HepG2 (cell line): ENCODE data around the gene ZNF540. TPM values are rescaled to one million over a fixed set of nuclear protein-coding genes. Genes with fewer than 3 reads are reported as not detected.

ENCODE experiments used
- CBFB ChIP-seq: sonication (generic); formaldehyde crosslinking; IDR thresholded peaks from 2 replicates; pipeline ENCODE4 v1.4.0; 2020; ENCODE audit warnings: missing genetic modification reagents
- CEBPB ChIP-seq: IDR thresholded peaks from 2 replicates; pipeline ENCODE4 v1.6.1; 2011; ENCODE audit warnings: low read depth, low read length, improper control_type of control experiment, borderline replicate concordance
- DNMT3B ChIP-seq: conservative IDR thresholded peaks from 2 replicates; pipeline ENCODE4 v1.6.1; 2016; ENCODE audit warnings: missing biosample characterization, control low read depth
- HHEX ChIP-seq: IDR thresholded peaks from 2 replicates; pipeline ENCODE4 v1.6.1; 2016; ENCODE audit warnings: control low read depth
- IRX3 ChIP-seq: sonication (generic); formaldehyde crosslinking; IDR thresholded peaks from 2 replicates; pipeline ENCODE4 v1.8.1; 2023; ENCODE audit warnings: mild to moderate bottlenecking, low read depth, missing genetic modification reagents, borderline replicate concordance
- KDM3A ChIP-seq: IDR thresholded peaks from 2 replicates; pipeline ENCODE4 v1.6.1; 2018; ENCODE audit warnings: low read depth, missing compliant biosample characterization
- MYC ChIP-seq: sonication (generic); formaldehyde crosslinking; IDR thresholded peaks from 2 replicates; pipeline ENCODE4 v1.9.0; 2021; ENCODE audit warnings: missing genetic modification reagents, borderline replicate concordance
- PCBP2 ChIP-seq: fragments of 200-400 bp; formaldehyde crosslinking; optimal IDR thresholded peaks from 2 replicates; pipeline ENCODE3; 2018; ENCODE audit warnings: low read length, low read depth; ENCODE audit not compliant: poor library complexity, severe bottlenecking
- PITX1 ChIP-seq: sonication (generic); formaldehyde crosslinking; IDR thresholded peaks from 2 replicates; pipeline ENCODE4 v1.5.1; 2020; ENCODE audit warnings: mild to moderate bottlenecking, missing genetic modification reagents
- TERF1 ChIP-seq: sonication (generic); formaldehyde crosslinking; IDR thresholded peaks from 2 replicates; pipeline ENCODE4 v1.8.0; 2022; ENCODE audit warnings: mild to moderate bottlenecking, missing genetic modification reagents, moderate library complexity
- ZBTB33 ChIP-seq: sonication (generic); formaldehyde crosslinking; IDR thresholded peaks from 2 replicates; pipeline ENCODE4 v1.4.0; 2020; ENCODE audit warnings: missing genetic modification reagents
- ZNF260 ChIP-seq: sonication (generic); formaldehyde crosslinking; IDR thresholded peaks from 2 replicates; pipeline ENCODE4 v1.4.0; 2020; ENCODE audit warnings: missing genetic modification reagents, low read depth, mild to moderate bottlenecking, borderline replicate concordance
- ZNF614 ChIP-seq: IDR thresholded peaks from 2 replicates; pipeline ENCODE4 v1.6.1; 2018; ENCODE audit warnings: missing biosample characterization, missing genetic modification reagents, inconsistent platforms, borderline replicate concordance
- ZNF619 ChIP-seq: sonication (generic); formaldehyde crosslinking; IDR thresholded peaks from 2 replicates; pipeline ENCODE4 v1.4.0; 2020; ENCODE audit warnings: mild to moderate bottlenecking, missing genetic modification reagents
- ZNF713 ChIP-seq: sonication (generic); formaldehyde crosslinking; IDR thresholded peaks from 2 replicates; pipeline ENCODE4 v1.4.0; 2020; ENCODE audit warnings: mild to moderate bottlenecking, missing genetic modification reagents
- polyA plus RNA-seq, 8 experiments: library from polyadenylated mRNA; depleted of rRNA in 3 of 8; stranded (reverse) in 7 of 8; unstranded in 1 of 8; fragments of >200 nt; fragmentation: Illumina TruSeq in 4 of 8; extraction: Trizol in 4 of 8; gene quantifications; 2 replicates each; pipeline versions ENCODE4 v1.2.1 to v1.2.3, GENCODE V29; 2011 to 2016; ENCODE audit warnings: low read depth in 4 of 8, missing spikeins in 1 of 8, mixed read lengths in 1 of 8; ENCODE audit not compliant: insufficient read depth in 1 of 8
- total RNA-seq, 5 experiments: library from RNA; depleted of rRNA; stranded (reverse); fragments of >200 nt; fragmentation: Illumina TruSeq; extraction: Trizol; gene quantifications; 2 replicates each; pipeline ENCODE4 v1.2.3, GENCODE V29; 2016; ENCODE audit warnings: low read depth in 1 of 5
- TF ChIP-seq, protein P1 (sequence below): sonication (generic); formaldehyde crosslinking; IDR thresholded peaks from 2 replicates; pipeline ENCODE4 v1.4.0; 2020; ENCODE audit warnings: mild to moderate bottlenecking, low read depth, missing genetic modification reagents
- TF ChIP-seq, protein P2 (sequence below): sonication (generic); formaldehyde crosslinking; IDR thresholded peaks from 2 replicates; pipeline ENCODE4 v1.9.0; 2021; ENCODE audit warnings: missing genetic modification reagents, borderline replicate concordance
- TF ChIP-seq, protein P3 (sequence below): sonication (generic); formaldehyde crosslinking; IDR thresholded peaks from 2 replicates; pipeline ENCODE4 v1.4.0; 2020; ENCODE audit warnings: missing genetic modification reagents, borderline replicate concordance

The ZNF540 gene
- total and polyA plus RNA-seq, 2 of the 13 experiments (the other 11 are each of a cell fraction or from before 2014, with no cell fraction given) = 0.21 to 0.40 TPM

DNA sequence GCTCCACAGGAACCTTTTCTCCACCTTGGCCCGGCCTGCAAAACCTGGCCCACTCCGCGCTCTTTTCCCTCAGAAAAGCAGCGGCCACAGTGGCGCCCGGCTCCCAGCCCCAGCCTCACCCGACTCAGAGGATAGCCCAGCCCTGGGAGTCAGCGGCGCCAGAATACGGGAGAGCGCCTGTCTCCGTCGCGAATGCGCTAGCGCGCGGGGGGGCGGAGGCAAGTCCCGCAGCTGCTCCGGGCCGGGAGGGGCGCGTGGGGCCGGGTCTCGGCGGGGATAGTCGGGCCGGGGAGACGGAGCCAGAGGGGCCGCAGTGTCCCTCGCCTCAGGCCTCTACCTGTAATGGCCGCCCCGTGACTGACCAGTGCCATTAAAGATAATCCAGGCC, 60.6 kb downstream of the ZNF540 start, which contains the start of gene ZFP30 (continued):
- TF ChIP-seq ZNF614 (CRISPR knock-in tag) = peak; percentile 46; the same call in 1 of the 2 replicates
- TF ChIP-seq TERF1 = no peak
- no peak for TF ChIP-seq PCBP2
- TF ChIP-seq, protein P1, sequence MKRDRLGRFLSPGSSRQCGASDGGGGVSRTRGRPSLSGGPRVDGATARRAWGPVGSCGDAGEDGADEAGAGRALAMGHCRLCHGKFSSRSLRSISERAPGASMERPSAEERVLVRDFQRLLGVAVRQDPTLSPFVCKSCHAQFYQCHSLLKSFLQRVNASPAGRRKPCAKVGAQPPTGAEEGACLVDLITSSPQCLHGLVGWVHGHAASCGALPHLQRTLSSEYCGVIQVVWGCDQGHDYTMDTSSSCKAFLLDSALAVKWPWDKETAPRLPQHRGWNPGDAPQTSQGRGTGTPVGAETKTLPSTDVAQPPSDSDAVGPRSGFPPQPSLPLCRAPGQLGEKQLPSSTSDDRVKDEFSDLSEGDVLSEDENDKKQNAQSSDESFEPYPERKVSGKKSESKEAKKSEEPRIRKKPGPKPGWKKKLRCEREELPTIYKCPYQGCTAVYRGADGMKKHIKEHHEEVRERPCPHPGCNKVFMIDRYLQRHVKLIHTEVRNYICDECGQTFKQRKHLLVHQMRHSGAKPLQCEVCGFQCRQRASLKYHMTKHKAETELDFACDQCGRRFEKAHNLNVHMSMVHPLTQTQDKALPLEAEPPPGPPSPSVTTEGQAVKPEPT (CRISPR knock-in tag) = no peak
- TF ChIP-seq MYC (CRISPR knock-in tag) = no peak
- TF ChIP-seq DNMT3B (CRISPR knock-in tag) = no peak
- TF ChIP-seq ZBTB33 (CRISPR knock-in tag) = no peak
- TF ChIP-seq ZNF619 (CRISPR knock-in tag) = no peak
- no peak for TF ChIP-seq HHEX (CRISPR knock-in tag)
- no peak for TF ChIP-seq KDM3A
- no peak for TF ChIP-seq PITX1
- TF ChIP-seq CEBPB = no peak
- TF ChIP-seq IRX3 (CRISPR knock-in tag) = no peak
- TF ChIP-seq, protein P2, sequence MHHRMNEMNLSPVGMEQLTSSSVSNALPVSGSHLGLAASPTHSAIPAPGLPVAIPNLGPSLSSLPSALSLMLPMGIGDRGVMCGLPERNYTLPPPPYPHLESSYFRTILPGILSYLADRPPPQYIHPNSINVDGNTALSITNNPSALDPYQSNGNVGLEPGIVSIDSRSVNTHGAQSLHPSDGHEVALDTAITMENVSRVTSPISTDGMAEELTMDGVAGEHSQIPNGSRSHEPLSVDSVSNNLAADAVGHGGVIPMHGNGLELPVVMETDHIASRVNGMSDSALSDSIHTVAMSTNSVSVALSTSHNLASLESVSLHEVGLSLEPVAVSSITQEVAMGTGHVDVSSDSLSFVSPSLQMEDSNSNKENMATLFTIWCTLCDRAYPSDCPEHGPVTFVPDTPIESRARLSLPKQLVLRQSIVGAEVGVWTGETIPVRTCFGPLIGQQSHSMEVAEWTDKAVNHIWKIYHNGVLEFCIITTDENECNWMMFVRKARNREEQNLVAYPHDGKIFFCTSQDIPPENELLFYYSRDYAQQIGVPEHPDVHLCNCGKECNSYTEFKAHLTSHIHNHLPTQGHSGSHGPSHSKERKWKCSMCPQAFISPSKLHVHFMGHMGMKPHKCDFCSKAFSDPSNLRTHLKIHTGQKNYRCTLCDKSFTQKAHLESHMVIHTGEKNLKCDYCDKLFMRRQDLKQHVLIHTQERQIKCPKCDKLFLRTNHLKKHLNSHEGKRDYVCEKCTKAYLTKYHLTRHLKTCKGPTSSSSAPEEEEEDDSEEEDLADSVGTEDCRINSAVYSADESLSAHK (CRISPR knock-in tag) = no peak
- TF ChIP-seq ZNF260 (CRISPR knock-in tag) = no peak
- TF ChIP-seq, protein P3, sequence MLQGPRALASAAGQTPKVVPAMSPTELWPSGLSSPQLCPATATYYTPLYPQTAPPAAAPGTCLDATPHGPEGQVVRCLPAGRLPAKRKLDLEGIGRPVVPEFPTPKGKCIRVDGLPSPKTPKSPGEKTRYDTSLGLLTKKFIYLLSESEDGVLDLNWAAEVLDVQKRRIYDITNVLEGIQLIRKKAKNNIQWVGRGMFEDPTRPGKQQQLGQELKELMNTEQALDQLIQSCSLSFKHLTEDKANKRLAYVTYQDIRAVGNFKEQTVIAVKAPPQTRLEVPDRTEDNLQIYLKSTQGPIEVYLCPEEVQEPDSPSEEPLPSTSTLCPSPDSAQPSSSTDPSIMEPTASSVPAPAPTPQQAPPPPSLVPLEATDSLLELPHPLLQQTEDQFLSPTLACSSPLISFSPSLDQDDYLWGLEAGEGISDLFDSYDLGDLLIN (CRISPR knock-in tag) = no peak
- no peak for TF ChIP-seq ZNF713
- no peak for TF ChIP-seq CBFB (CRISPR knock-in tag)
